ENCODE results near the gene TEX264.

- TF ChIP-seq CTCF (conservative IDR thresholded peaks at IDR 0.05; ENCODE audit: low read depth, low read length): no peak
- no peak for TF ChIP-seq EZH2 (IDR thresholded peaks at IDR 0.05; ENCODE audit: borderline replicate concordance, low read depth, low read length, poor library complexity, severe bottlenecking)
These were observed 16.6 kb downstream of the TEX264 start for GRCh38 chr3:51687431-51688205.

Measured in A673 (cell line).